Measurements from ENCODE around the gene ZNF547.
A peak's percentile ranks its signal among the peaks of the same experiment; 100 is the strongest.

Gene ZNF547

GRCh38 chr19:57362997-57363687, at the start of gene ZNF547, which contains the start of gene TRAPPC2B:
TSS of gene ZNF547 (plus strand) at chr19:57363551. CDS start at chr19:57368556, 5,005 bp downstream.
TSS of gene TRAPPC2B (plus strand) at chr19:57363551. CDS start at chr19:57364834, 1,283 bp downstream.
- DNase-seq, result peak; percentile 98 to 99

GRCh38 chr19:57314146-57314545, 49.2 kb upstream of the ZNF547 start:
- DNase-seq, result no peak

GRCh38 chr19:57317503-57317902, 45.8 kb upstream of the ZNF547 start:
- no peak for DNase-seq

- DNase-seq, result no peak
Measured at GRCh38 chr19:57319869-57320179, 43.5 kb upstream of the ZNF547 start.

- DNase-seq, result peak; percentile 95 to 96
Measured at GRCh38 chr19:57320180-57321084, 42.9 kb upstream of the ZNF547 start, which contains the start of gene ZNF543. TSS of gene ZNF543 (plus strand) at chr19:57320472. CDS start at chr19:57320854, 382 bp downstream.

GRCh38 chr19:57321116-57321515, 42.2 kb upstream of the ZNF547 start:
- no peak for DNase-seq

- no peak for DNase-seq
Measured at GRCh38 chr19:57321751-57322150, 41.6 kb upstream of the ZNF547 start.

- no peak for DNase-seq
Measured at GRCh38 chr19:57324992-57325391, 38.4 kb upstream of the ZNF547 start.

- DNase-seq, result no peak
Measured at GRCh38 chr19:57327993-57328392, 35.4 kb upstream of the ZNF547 start.

GRCh38 chr19:57334191-57334590, 29.2 kb upstream of the ZNF547 start:
- DNase-seq, result no peak

- no peak for DNase-seq
Measured at GRCh38 chr19:57338877-57339276, 24.5 kb upstream of the ZNF547 start.

- DNase-seq, result no peak
Measured at GRCh38 chr19:57342582-57342981, 20.8 kb upstream of the ZNF547 start.

- DNase-seq, result no peak
Measured at GRCh38 chr19:57348136-57348535, 15.2 kb upstream of the ZNF547 start.

GRCh38 chr19:57350877-57351805, 12.2 kb upstream of the ZNF547 start, which contains the start of gene ZNF304:
TSS of gene ZNF304 (plus strand) at chr19:57351271. CDS start at chr19:57351665, 394 bp downstream.
- DNase-seq, result peak; percentile 89 to 94

- DNase-seq, result no peak
Measured at GRCh38 chr19:57351867-57352266, 11.5 kb upstream of the ZNF547 start.

GRCh38 chr19:57355916-57356315, 7.4 kb upstream of the ZNF547 start:
- no peak for DNase-seq

GRCh38 chr19:57357406-57357805, 5.9 kb upstream of the ZNF547 start:
- DNase-seq, result no peak

- DNase-seq, result no peak
Measured at GRCh38 chr19:57359300-57359699, 4.1 kb upstream of the ZNF547 start.

GRCh38 chr19:57362419-57362818, 932 bp upstream of the ZNF547 start:
- no peak for DNase-seq

- peak in 1 of 2 experiments; percentile 33 for DNase-seq
Measured at GRCh38 chr19:57363688-57364181, 384 bp downstream of the ZNF547 start.

GRCh38 chr19:57366776-57367175, 3.4 kb downstream of the ZNF547 start:
- no peak for DNase-seq

- DNase-seq, result no peak
Measured at GRCh38 chr19:57374179-57374578, 10.8 kb downstream of the ZNF547 start.

All from NCI-H524 (cell line).